ENCODE data around the gene PEX3. TPM values are rescaled to one million over a fixed set of nuclear protein-coding genes. Genes with fewer than 3 reads are reported as not detected.

The PEX3 gene
- total RNA-seq, 1 donor from 2014 or later, result 16.3 TPM

GRCh38 chr6:143510991-143511891 lies 60.6 kb downstream of the PEX3 start, which contains the start of gene FUCA2:
FUCA2 (minus strand) TSS chr6:143511720; CDS start chr6:143511634, 86 bp downstream.
- peaks cover 6% of the 10 kb centered on the region for H3K4me1 Mint-ChIP-seq (ENCODE audit: unreplicated experiment)
- DNase-seq (ENCODE audit: low spot score), result peak; percentile 77
- H3K27ac Mint-ChIP-seq (ENCODE audit: unreplicated experiment), result peak within 1 kb of the TSS; percentile 70
- TF ChIP-seq CTCF (IDR thresholded peaks at IDR 0.05; ENCODE audit: unreplicated experiment), result no peak
- H3K36me3 Mint-ChIP-seq (ENCODE audit: low read depth, unreplicated experiment), result no peaks in the 10 kb centered on the region
- no peaks in the 10 kb centered on the region for H3K9me3 Mint-ChIP-seq (ENCODE audit: unreplicated experiment)
- peak within 1 kb of the TSS; percentile 87 for H3K4me3 Mint-ChIP-seq (ENCODE audit: unreplicated experiment)
- H3K27me3 Mint-ChIP-seq (ENCODE audit: unreplicated experiment), result peaks cover 11% of the 10 kb centered on the region

GRCh38 chr6:143513410-143513809 lies 62.8 kb downstream of the PEX3 start:
- no peak overlapping the region for H3K27ac Mint-ChIP-seq (ENCODE audit: unreplicated experiment)
- peaks cover 11% of the 10 kb centered on the region for H3K27me3 Mint-ChIP-seq (ENCODE audit: unreplicated experiment)
- H3K4me3 Mint-ChIP-seq (ENCODE audit: unreplicated experiment), result no peak overlapping the region
- no peaks in the 10 kb centered on the region for H3K9me3 Mint-ChIP-seq (ENCODE audit: unreplicated experiment)
- peaks cover 9% of the 10 kb centered on the region for H3K4me1 Mint-ChIP-seq (ENCODE audit: unreplicated experiment)
- DNase-seq (ENCODE audit: low spot score), result peak; percentile 38
- no peaks in the 10 kb centered on the region for H3K36me3 Mint-ChIP-seq (ENCODE audit: low read depth, unreplicated experiment)
- peak; percentile 45 for TF ChIP-seq CTCF (IDR thresholded peaks at IDR 0.05; ENCODE audit: unreplicated experiment)

- H3K4me3 Mint-ChIP-seq (ENCODE audit: unreplicated experiment), result no peak overlapping the region
- H3K27ac Mint-ChIP-seq (ENCODE audit: unreplicated experiment), result no peak overlapping the region
- no peak for DNase-seq (ENCODE audit: low spot score)
- TF ChIP-seq CTCF (IDR thresholded peaks at IDR 0.05; ENCODE audit: unreplicated experiment), result no peak
- no peaks in the 10 kb centered on the region for H3K36me3 Mint-ChIP-seq (ENCODE audit: low read depth, unreplicated experiment)
- H3K9me3 Mint-ChIP-seq (ENCODE audit: unreplicated experiment), result no peaks in the 10 kb centered on the region
- H3K4me1 Mint-ChIP-seq (ENCODE audit: unreplicated experiment), result peaks cover 9% of the 10 kb centered on the region
- peaks cover 11% of the 10 kb centered on the region for H3K27me3 Mint-ChIP-seq (ENCODE audit: unreplicated experiment)
These were observed 64.6 kb downstream of the PEX3 start for GRCh38 chr6:143515061-143515760.

GRCh38 chr6:143515766-143516355 lies 65.3 kb downstream of the PEX3 start:
- TF ChIP-seq CTCF (IDR thresholded peaks at IDR 0.05; ENCODE audit: unreplicated experiment), result no peak
- Mint-ChIP-seq H3K27me3 (ENCODE audit: unreplicated experiment) (peaks cover 11% of the 10 kb centered on the region), H3K27ac (ENCODE audit: unreplicated experiment) (no peak overlapping the region), H3K4me1 (ENCODE audit: unreplicated experiment) (peaks cover 6% of the 10 kb centered on the region), H3K4me3 (ENCODE audit: unreplicated experiment) (no peak overlapping the region), H3K9me3 (ENCODE audit: unreplicated experiment) (no peaks in the 10 kb centered on the region), H3K36me3 (ENCODE audit: low read depth, unreplicated experiment) (no peaks in the 10 kb centered on the region)
- DNase-seq (ENCODE audit: low spot score), result no peak
